GM18499 (cell line): ENCODE results near the gene TM7SF2.
"Not testable (repeated sequence)": the region's sequence is repeated elsewhere in the genome, so short reads cannot be mapped to it uniquely, and the experiment has no call there.

Source experiments
- ATAC-seq: cut with Tn5 transposase; IDR thresholded peaks from one replicate; pipeline ENCODE4 v1.9.1; 2021; ENCODE audit warnings: moderate number of reproducible peaks; ENCODE audit not compliant: insufficient read depth, unreplicated experiment

TM7SF2 gene

DNA sequence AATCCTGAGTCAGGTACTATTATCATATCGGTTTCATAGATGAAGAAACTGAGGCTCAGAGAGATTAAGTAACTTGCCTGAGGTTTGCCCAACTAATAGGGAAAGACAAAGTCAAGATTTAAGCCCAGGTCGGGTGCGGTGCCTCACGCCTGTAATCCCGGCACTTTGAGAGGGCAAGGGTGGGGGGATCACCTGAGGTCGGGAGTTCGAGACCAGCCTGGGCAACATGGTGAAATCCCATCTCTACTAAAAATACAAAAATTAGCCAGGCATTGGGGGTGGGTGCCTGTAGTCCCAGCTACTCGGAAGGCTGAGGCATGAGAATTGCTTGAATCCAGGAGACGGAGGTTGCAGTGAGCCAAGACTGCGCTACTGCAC is 38.4 kb downstream of the TM7SF2 start:
- not testable (repeated sequence) for ATAC-seq

- no peak for ATAC-seq
These were observed 39.0 kb downstream of the TM7SF2 start for GRCh38 chr11:65150509-65151299.

DNA sequence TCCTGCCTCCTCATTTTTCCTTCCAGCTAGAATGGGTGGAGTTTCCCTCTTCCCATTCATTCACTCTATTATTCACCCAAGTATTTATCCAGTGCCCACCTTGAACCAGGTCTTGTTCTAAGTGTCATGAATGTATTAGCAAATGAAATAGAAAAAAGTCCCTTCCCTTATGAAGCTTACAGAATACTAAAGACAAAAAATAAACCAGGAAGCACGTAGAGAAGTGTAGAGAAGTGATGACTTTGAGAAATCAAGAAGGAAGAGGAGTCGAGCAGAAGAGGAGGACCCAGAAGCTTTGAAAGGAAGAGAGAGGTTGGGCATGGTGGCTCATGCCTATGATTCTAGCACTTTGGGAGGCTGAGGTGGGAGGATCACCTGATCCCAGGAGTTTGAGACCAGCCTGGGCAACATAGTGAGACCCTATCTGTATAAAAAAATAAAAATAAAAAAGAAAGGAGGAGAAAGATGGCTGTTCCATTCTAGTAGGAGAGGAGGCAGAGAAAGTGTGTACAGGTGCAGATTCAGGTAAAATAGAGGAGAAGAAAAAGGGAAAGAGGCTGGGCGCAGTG is 39.7 kb downstream of the TM7SF2 start:
- no peak for ATAC-seq

GRCh38 chr11:65152122-65152521 is 40.5 kb downstream of the TM7SF2 start:
- no peak for ATAC-seq

- ATAC-seq, result no peak
These were observed 44.6 kb downstream of the TM7SF2 start for GRCh38 chr11:65156256-65156655.

DNA sequence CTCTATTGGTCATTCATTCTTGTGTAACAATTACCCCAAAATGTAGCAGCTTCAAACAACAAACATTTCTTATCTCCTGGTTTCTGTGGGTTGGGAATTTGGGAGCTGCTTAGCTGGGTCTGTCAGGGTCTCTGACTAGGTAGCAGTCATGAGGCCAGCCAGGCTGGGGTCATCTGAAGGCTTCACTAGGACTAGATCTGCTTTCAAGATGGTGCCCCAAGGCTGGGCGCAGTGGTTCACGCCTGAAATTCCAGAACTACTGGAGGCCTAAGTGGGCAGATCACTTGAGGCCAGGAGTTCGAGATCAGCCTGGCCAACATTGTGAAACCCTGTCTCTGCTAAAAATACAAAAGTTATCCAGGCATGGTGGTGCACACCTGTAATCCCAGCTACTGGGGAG is 45.3 kb downstream of the TM7SF2 start:
- no peak for ATAC-seq

DNA sequence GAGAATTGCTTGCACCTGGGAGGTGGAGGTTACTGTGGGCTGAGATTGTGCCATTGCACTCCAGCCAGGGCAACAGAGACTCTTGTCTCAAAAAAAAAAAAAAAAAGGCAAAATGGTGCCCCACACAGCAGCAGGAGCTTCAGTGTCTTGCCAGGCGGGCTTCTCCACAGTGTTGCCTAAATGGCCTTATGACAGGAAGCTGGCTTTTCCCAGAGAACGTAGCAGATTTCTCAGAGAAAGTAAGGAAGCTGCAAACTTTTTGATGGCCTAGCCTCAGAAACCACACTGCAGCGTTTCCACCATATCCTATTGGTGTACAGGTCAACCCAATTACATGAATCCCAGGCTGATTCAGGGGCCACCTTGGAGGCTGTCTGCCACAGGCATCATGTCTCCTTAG is 45.7 kb downstream of the TM7SF2 start:
- no peak for ATAC-seq

DNA sequence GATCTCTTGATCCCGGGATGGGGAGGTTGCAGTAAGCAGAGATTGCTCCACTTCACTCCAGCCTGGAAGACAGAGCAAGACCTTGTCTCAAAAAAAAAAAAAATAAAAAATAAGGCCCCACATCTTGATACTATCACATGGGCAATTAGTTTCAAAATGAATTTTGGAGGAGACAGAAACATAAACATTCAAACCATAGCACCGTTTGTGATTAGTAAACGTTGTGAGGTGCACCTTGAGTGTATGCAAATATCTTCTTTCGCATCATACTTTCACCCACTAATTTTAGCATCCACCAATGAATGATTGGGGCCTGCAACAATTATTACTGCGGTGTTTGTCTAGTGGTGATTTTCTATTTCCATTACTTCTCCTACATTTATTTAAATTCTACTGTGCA is 47.3 kb downstream of the TM7SF2 start:
- no peak for ATAC-seq

GRCh38 chr11:65160643-65161042 is 49.0 kb downstream of the TM7SF2 start:
- no peak for ATAC-seq

GRCh38 chr11:65163684-65164083 is 52.0 kb downstream of the TM7SF2 start:
- ATAC-seq, result no peak
